Vagina (tissue), 2 donors: ENCODE data around the gene ZNF488.

Experiments used
- POLR2A ChIP-seq, 2 donors: fragments of 450-650 bp; IDR thresholded peaks; one replicate each; pipeline ENCODE4 v1.6.1; 2017; ENCODE audit warnings: antibody characterized with exemption in 2 of 2, mild to moderate bottlenecking in 2 of 2, moderate library complexity in 2 of 2
- POLR2AphosphoS5 ChIP-seq, 2 donors: sonication (generic); formaldehyde crosslinking; IDR thresholded peaks; one replicate each; pipeline ENCODE4 v1.9.0; 2017; ENCODE audit warnings: antibody characterized with exemption in 2 of 2, mild to moderate bottlenecking in 2 of 2, low read depth in 1 of 2; ENCODE audit not compliant: insufficient read depth in 1 of 2
- TF ChIP-seq, protein P1 (sequence below), 3 experiments: fragments of 450-650 bp in 2 of 3; fragments of 200-600 bp in 1 of 3; sonication (generic) in 1 of 3; IDR thresholded peaks; one replicate each; pipeline ENCODE4 v1.5.1; 2017 to 2019; ENCODE audit warnings: antibody characterized with exemption in 3 of 3, mild to moderate bottlenecking in 2 of 3, moderate library complexity in 2 of 3

DNA sequence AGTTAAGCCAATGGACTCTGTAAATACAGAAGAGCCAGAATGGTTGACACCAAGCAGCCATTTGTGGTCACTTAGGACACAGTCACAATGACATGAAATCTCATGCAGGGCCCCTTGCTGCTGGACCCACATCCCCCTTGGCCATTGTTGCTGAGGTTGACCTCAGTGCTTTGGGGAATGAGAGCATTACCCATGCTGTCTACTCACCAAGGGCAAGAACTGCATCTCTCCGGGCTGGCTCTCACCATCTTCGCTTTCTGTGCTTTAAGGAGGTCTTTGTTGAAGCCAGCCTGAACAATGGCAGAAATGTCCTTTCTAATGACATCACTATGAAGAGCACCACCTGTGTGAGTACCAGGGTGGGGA is 30.1 kb upstream of the ZNF488 start:
- TF ChIP-seq POLR2AphosphoS5 (IDR thresholded peaks at IDR 0.05; ENCODE audit: insufficient read depth in 1 of 2, low read depth in 1 of 2) (no peak), POLR2A (IDR thresholded peaks at IDR 0.05) (no peak)
- TF ChIP-seq, protein P1, sequence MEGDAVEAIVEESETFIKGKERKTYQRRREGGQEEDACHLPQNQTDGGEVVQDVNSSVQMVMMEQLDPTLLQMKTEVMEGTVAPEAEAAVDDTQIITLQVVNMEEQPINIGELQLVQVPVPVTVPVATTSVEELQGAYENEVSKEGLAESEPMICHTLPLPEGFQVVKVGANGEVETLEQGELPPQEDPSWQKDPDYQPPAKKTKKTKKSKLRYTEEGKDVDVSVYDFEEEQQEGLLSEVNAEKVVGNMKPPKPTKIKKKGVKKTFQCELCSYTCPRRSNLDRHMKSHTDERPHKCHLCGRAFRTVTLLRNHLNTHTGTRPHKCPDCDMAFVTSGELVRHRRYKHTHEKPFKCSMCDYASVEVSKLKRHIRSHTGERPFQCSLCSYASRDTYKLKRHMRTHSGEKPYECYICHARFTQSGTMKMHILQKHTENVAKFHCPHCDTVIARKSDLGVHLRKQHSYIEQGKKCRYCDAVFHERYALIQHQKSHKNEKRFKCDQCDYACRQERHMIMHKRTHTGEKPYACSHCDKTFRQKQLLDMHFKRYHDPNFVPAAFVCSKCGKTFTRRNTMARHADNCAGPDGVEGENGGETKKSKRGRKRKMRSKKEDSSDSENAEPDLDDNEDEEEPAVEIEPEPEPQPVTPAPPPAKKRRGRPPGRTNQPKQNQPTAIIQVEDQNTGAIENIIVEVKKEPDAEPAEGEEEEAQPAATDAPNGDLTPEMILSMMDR (IDR thresholded peaks at IDR 0.05) = no peak
